Activated naive CD8-positive, alpha-beta T cell (primary cell): ENCODE results near the gene RRAGC.
A peak's percentile ranks its signal among the peaks of the same experiment; 100 is the strongest.

Source experiments
- H3K27ac Mint-ChIP-seq: one replicate; pipeline ENCODE4 v1.8.0; 2021; ENCODE audit warnings: mixed read lengths
- H3K27me3 Mint-ChIP-seq: one replicate; pipeline ENCODE4 v1.8.0; 2021; ENCODE audit warnings: mixed read lengths
- H3K36me3 Mint-ChIP-seq: one replicate; pipeline ENCODE4 v1.8.0; 2021; ENCODE audit warnings: mixed read lengths
- H3K4me1 Mint-ChIP-seq: one replicate; pipeline ENCODE4 v1.8.0; 2021; ENCODE audit warnings: low read depth, mixed read lengths
- H3K4me3 Mint-ChIP-seq: one replicate; pipeline ENCODE4 v1.8.0; 2021; ENCODE audit warnings: mild to moderate bottlenecking, mixed read lengths
- H3K9me3 Mint-ChIP-seq: one replicate; pipeline ENCODE4 v1.8.0; 2021; ENCODE audit warnings: low read depth, mixed read lengths

RRAGC gene, protein sequence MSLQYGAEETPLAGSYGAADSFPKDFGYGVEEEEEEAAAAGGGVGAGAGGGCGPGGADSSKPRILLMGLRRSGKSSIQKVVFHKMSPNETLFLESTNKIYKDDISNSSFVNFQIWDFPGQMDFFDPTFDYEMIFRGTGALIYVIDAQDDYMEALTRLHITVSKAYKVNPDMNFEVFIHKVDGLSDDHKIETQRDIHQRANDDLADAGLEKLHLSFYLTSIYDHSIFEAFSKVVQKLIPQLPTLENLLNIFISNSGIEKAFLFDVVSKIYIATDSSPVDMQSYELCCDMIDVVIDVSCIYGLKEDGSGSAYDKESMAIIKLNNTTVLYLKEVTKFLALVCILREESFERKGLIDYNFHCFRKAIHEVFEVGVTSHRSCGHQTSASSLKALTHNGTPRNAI

DNA sequence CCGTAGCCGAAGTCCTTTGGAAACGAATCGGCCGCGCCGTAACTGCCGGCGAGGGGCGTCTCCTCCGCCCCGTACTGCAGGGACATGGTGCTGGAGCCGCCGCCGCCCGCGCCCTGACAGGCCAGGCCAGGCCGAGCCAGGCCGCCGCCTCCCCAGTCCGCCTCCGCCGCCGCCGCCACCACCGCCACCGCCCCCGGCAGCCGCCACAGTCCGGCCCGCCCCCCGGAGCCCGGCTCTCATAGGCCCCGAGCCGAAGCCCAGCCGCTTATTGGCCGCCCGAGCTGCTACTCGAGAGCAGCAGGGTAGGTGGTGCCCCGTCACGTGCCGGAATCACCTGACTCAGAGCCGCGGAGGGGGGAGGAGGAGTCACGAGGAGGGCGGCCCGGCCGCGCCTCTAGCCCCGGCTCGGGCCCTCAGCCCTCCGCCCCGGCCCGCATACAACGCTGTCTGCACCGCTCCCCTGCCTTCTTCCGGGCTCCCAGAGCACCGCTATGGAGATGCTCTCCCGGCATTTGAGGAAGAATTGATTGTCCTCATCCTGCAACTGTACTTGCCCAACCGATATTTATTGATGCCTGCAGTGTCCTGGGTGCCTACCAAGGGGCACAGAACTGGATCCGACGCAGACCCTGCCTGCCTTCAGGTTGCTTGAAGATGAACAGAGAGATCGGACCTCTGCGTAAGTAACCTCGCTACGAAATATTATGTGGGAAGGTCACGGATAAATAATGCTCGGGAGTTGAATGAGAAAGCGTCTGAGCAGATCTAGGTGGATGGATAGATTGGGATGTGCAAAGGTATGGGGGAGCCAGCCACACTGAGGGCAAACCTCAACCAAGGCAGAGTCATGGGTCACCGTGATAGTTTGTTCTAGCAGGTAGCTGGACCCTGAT, at the start of gene RRAGC:
Gene RRAGC, minus strand, starts transcription at position 212 of the 893 bp plus-strand sequence. Its CDS starts 126 bp downstream, at position 86.
- peak within 1 kb of the TSS; percentile 97 for H3K4me3 Mint-ChIP-seq

GRCh38 chr1:38908821-38909220, 49.2 kb upstream of the RRAGC start:
- no peaks in the 10 kb centered on the region for H3K9me3 Mint-ChIP-seq
- no peak overlapping the region for H3K27ac Mint-ChIP-seq
- H3K27me3 Mint-ChIP-seq: no peaks in the 10 kb centered on the region
- no peaks in the 10 kb centered on the region for H3K36me3 Mint-ChIP-seq
- H3K4me1 Mint-ChIP-seq: no peaks in the 10 kb centered on the region
- no peak overlapping the region for H3K4me3 Mint-ChIP-seq

More for the DNA sequence above, at the start of gene RRAGC:
- H3K4me1 Mint-ChIP-seq: peaks cover 69% of the 10 kb centered on the region
- no peaks in the 10 kb centered on the region for H3K27me3 Mint-ChIP-seq
- H3K9me3 Mint-ChIP-seq: no peaks in the 10 kb centered on the region
- H3K36me3 Mint-ChIP-seq: peaks cover 8% of the 10 kb centered on the region
- peak within 1 kb of the TSS; percentile 81 for H3K27ac Mint-ChIP-seq

DNA sequence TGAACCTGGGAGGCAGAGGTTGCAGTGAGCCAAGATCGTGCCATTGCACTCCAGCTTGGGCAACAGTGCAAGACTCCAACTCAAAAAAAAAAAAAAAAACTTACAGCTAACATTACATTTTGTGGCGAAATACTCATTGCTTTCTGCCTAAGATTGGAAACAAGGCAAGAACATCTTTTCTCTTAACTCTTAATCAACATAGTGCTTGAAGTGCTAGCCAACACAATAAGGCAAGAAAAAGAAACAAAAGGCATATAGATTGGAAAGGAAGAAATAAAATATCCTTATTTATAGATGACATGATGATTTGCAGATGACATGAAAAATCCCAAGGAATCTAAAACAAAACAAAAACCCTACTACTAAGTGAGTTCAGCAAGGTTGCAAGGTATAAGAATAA, 46.4 kb upstream of the RRAGC start:
- H3K27me3 Mint-ChIP-seq: no peaks in the 10 kb centered on the region
- no peaks in the 10 kb centered on the region for H3K36me3 Mint-ChIP-seq
- no peaks in the 10 kb centered on the region for H3K9me3 Mint-ChIP-seq
- no peaks in the 10 kb centered on the region for H3K4me1 Mint-ChIP-seq
- H3K4me3 Mint-ChIP-seq: no peak overlapping the region
- no peak overlapping the region for H3K27ac Mint-ChIP-seq

DNA sequence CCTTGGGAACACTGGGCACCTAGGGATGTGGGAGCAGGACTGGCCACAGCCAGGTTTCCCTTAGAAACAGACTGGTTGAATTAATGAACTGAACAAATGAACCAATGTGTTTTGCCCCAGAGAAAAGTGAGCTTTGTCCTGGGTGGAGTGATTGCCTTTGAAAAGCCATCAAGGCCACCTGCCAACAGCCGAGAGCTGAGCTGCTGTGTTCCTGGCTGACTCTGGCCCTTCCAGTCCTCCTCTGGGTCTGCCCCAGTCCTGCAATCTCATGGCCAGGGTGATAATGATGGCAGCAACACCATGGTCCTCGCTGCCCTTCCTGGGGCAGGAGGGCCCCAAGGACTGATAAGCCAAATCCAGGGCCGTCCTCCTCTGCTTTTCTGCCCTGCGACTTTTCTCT, 40.0 kb upstream of the RRAGC start:
- Mint-ChIP-seq H3K4me3 (no peak overlapping the region), H3K9me3 (no peaks in the 10 kb centered on the region), H3K27me3 (no peaks in the 10 kb centered on the region), H3K36me3 (no peaks in the 10 kb centered on the region), H3K4me1 (no peaks in the 10 kb centered on the region), H3K27ac (no peak overlapping the region)

GRCh38 chr1:38898653-38899230, 39.2 kb upstream of the RRAGC start:
- Mint-ChIP-seq H3K27ac (no peak overlapping the region), H3K9me3 (no peaks in the 10 kb centered on the region), H3K4me1 (no peaks in the 10 kb centered on the region), H3K36me3 (no peaks in the 10 kb centered on the region), H3K4me3 (no peak overlapping the region), H3K27me3 (no peaks in the 10 kb centered on the region)

DNA sequence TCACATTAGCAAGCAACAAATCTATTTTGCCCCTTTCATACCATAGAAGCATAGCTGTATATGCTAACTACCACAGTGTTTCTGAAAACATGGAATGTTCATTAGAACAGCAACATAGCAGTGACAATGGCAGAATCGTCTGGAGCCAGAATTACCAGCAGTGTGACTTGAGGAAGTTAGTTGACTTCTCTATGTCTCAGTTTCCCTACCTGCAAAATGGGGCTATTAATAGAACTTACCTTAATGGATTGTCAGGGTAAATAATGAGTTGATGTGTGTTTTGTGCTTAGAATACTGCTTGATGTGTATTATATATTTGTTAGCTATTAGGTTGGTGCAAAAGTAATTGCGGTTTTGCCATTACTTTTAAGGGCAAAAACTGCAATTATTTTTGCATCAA, 36.6 kb upstream of the RRAGC start:
- no peaks in the 10 kb centered on the region for H3K9me3 Mint-ChIP-seq

GRCh38 chr1:38892976-38893375, 33.4 kb upstream of the RRAGC start:
- Mint-ChIP-seq H3K4me3 (no peak overlapping the region), H3K36me3 (peaks cover 2% of the 10 kb centered on the region), H3K27ac (no peak overlapping the region), H3K4me1 (no peaks in the 10 kb centered on the region), H3K27me3 (no peaks in the 10 kb centered on the region), H3K9me3 (no peaks in the 10 kb centered on the region)

More for the DNA sequence above, 36.6 kb upstream of the RRAGC start:
- no peak overlapping the region for H3K4me3 Mint-ChIP-seq
- no peak overlapping the region for H3K27ac Mint-ChIP-seq
- H3K27me3 Mint-ChIP-seq: no peaks in the 10 kb centered on the region
- no peaks in the 10 kb centered on the region for H3K4me1 Mint-ChIP-seq
- H3K36me3 Mint-ChIP-seq: no peaks in the 10 kb centered on the region

DNA sequence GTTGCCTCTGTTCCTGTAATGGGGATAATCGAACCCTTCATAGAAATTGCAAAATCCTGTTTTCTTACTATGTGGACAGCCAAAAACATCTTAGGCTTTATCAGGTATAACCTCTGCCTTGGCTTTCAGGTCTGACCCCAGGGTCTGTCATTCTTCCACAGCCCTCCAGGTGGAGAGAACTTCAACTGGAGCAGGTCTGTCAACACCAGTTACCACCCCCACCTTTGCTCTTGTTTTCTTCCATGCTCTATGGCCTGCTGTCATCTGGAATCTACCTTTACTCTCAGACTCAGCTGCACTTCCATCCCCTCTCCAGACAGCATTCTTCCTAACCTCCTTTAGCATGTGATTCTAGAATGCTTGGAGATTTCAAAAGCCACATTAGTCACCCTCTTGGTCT, 32.2 kb upstream of the RRAGC start:
- Mint-ChIP-seq H3K9me3 (no peaks in the 10 kb centered on the region), H3K27ac (no peak overlapping the region), H3K36me3 (peaks cover 2% of the 10 kb centered on the region), H3K4me1 (no peaks in the 10 kb centered on the region), H3K4me3 (no peak overlapping the region), H3K27me3 (no peaks in the 10 kb centered on the region)

GRCh38 chr1:38889589-38889988, 30.0 kb upstream of the RRAGC start:
- no peak overlapping the region for H3K27ac Mint-ChIP-seq
- H3K27me3 Mint-ChIP-seq: no peaks in the 10 kb centered on the region
- H3K4me1 Mint-ChIP-seq: no peaks in the 10 kb centered on the region
- H3K4me3 Mint-ChIP-seq: no peak overlapping the region
- no peaks in the 10 kb centered on the region for H3K9me3 Mint-ChIP-seq
- H3K36me3 Mint-ChIP-seq: peaks cover 2% of the 10 kb centered on the region

GRCh38 chr1:38888423-38889333, 29.1 kb upstream of the RRAGC start:
- no peaks in the 10 kb centered on the region for H3K4me1 Mint-ChIP-seq
- H3K4me3 Mint-ChIP-seq: no peak overlapping the region
- no peak overlapping the region for H3K27ac Mint-ChIP-seq
- peaks cover 2% of the 10 kb centered on the region for H3K36me3 Mint-ChIP-seq
- H3K9me3 Mint-ChIP-seq: no peaks in the 10 kb centered on the region
- H3K27me3 Mint-ChIP-seq: no peaks in the 10 kb centered on the region

GRCh38 chr1:38885092-38885491, 25.5 kb upstream of the RRAGC start:
- H3K9me3 Mint-ChIP-seq: no peaks in the 10 kb centered on the region
- H3K4me1 Mint-ChIP-seq: no peaks in the 10 kb centered on the region
- H3K4me3 Mint-ChIP-seq: no peak overlapping the region
- no peak overlapping the region for H3K27ac Mint-ChIP-seq
- H3K36me3 Mint-ChIP-seq: peaks cover 2% of the 10 kb centered on the region
- H3K27me3 Mint-ChIP-seq: no peaks in the 10 kb centered on the region

DNA sequence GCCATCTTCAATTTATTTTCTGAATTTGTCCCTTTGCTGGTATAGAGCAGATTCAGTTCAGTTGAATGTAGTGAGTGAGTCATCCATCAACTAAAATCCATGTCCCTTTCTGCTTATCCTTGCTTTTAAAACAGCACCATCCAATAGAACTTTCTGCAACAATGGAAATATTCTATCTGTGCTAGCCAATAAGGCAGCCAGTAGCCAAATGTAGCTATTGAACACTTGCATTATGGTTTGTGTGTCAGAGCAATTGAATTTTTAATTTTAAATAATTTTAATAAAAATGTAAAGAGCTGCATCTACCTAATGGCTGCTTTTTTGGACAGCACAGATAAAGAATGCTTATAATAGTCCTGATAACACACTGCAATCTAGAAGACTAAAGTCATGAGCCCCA, 21.9 kb upstream of the RRAGC start, which contains the start of gene GJA9:
Gene GJA9, minus strand, starts transcription at position 101 of the 400 bp plus-strand sequence. CDS start 5,489 bp downstream, outside the sequence.
- H3K4me1 Mint-ChIP-seq: no peaks in the 10 kb centered on the region
- H3K36me3 Mint-ChIP-seq: no peaks in the 10 kb centered on the region
- H3K27ac Mint-ChIP-seq: no peak within 1 kb of the TSS
- H3K9me3 Mint-ChIP-seq: no peaks in the 10 kb centered on the region
- no peaks in the 10 kb centered on the region for H3K27me3 Mint-ChIP-seq
- no peak within 1 kb of the TSS for H3K4me3 Mint-ChIP-seq

- H3K27ac Mint-ChIP-seq: no peak overlapping the region
- no peaks in the 10 kb centered on the region for H3K9me3 Mint-ChIP-seq
- no peak overlapping the region for H3K4me3 Mint-ChIP-seq
- no peaks in the 10 kb centered on the region for H3K36me3 Mint-ChIP-seq
- H3K27me3 Mint-ChIP-seq: no peaks in the 10 kb centered on the region
- peaks cover 26% of the 10 kb centered on the region for H3K4me1 Mint-ChIP-seq
Measured at GRCh38 chr1:38875811-38876210, 16.2 kb upstream of the RRAGC start.
